Spleen (tissue), 7 donors: ENCODE measurements around the gene TSPAN14.
"Not testable (repeated sequence)": the region's sequence is repeated elsewhere in the genome, so short reads cannot be mapped to it uniquely, and the experiment has no call there.

Experiments
- POLR2A ChIP-seq, 3 donors: fragments of 450-650 bp; IDR thresholded peaks; one replicate each; pipeline ENCODE4 v1.5.1; 2017; ENCODE audit warnings: antibody characterized with exemption in 3 of 3, mild to moderate bottlenecking in 1 of 3
- POLR2AphosphoS5 ChIP-seq, 3 donors: sonication (generic); formaldehyde crosslinking; IDR thresholded peaks; one replicate each; pipeline ENCODE4 v1.5.1; 2017; ENCODE audit warnings: antibody characterized with exemption in 3 of 3
- TF ChIP-seq, protein P1 (sequence below), 11 experiments: fragments of 200-600 bp in 7 of 11; fragments of 450-650 bp in 4 of 11; sonication (generic) in 4 of 11; IDR thresholded peaks in 8 of 11; conservative IDR thresholded peaks in 3 of 11; 1 replicate in 7 of 11; 2 replicates in 4 of 11; pipeline versions ENCODE4 v1.4.0 to v1.8.0; 2016 to 2021; ENCODE audit warnings: antibody characterized with exemption in 11 of 11, inconsistent platforms in 4 of 11, mild to moderate bottlenecking in 1 of 11
- donor health status: DM: no; HTN: no; CAD: no; lungs with moderate emphysema.
- donor health status: DM: no; HTN: no; CAD: no.
- donor health status: DM: no; HTN: no; CAD: no.

DNA sequence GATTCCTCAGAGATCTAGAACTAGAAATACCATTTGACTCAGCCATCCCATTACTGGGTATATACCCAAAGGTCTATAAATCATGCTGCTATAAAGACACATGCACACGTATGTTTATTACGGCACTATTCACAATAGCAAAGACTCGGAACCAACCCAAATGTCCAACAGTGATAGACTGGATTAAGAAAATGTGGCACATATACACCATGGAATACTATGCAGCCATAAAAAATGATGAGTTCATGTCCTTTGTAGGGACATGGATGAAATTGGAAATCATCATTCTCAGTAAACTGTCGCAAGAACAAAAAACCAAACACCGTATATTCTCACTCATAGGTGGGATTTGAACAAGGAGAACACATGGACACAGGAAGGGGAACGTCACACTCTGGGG, 26.3 kb downstream of the TSPAN14 start:
- TF ChIP-seq, protein P1, sequence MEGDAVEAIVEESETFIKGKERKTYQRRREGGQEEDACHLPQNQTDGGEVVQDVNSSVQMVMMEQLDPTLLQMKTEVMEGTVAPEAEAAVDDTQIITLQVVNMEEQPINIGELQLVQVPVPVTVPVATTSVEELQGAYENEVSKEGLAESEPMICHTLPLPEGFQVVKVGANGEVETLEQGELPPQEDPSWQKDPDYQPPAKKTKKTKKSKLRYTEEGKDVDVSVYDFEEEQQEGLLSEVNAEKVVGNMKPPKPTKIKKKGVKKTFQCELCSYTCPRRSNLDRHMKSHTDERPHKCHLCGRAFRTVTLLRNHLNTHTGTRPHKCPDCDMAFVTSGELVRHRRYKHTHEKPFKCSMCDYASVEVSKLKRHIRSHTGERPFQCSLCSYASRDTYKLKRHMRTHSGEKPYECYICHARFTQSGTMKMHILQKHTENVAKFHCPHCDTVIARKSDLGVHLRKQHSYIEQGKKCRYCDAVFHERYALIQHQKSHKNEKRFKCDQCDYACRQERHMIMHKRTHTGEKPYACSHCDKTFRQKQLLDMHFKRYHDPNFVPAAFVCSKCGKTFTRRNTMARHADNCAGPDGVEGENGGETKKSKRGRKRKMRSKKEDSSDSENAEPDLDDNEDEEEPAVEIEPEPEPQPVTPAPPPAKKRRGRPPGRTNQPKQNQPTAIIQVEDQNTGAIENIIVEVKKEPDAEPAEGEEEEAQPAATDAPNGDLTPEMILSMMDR (IDR thresholded peaks at IDR 0.05 in 8 of 11, conservative IDR thresholded peaks at IDR 0.05 in 3 of 11), result not testable (repeated sequence)
- not testable (repeated sequence) for TF ChIP-seq POLR2A, POLR2AphosphoS5 (IDR thresholded peaks at IDR 0.05)
